ENCODE measurements around the gene EBP. TPM values are rescaled to one million over a fixed set of nuclear protein-coding genes. Genes with fewer than 3 reads are reported as not detected.

Gene EBP
- total and polyA plus RNA-seq, 2 of the 8 experiments (the other 6 are each of a cell fraction or from before 2014, with no cell fraction given), result 143 to 286 TPM

DNA sequence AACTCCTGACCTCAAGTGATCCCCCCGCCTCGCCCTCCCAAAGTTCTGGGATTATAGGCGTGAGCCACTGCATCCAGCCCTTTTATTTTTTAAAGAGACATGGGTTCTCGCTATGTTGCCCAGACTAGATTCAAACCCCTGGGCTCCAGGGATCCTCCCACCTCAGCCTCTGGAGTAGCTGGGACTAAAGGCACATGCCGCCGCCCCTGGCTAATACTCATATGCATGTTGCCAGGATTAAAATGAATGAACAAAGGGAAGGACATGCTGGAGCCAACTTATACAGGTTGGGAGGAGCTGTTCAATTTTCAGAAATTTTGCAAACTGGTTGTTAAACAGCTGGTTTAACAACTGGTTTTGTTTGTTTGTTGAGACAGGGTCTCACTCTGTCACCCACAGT is 47.0 kb upstream of the EBP start:
- no peak overlapping the region for H3K14ac ChIP-seq (ENCODE audit: insufficient read length)
- no peak overlapping the region for H3K4me2 ChIP-seq (ENCODE audit: insufficient read depth in 1 of 2, low read depth in 2 of 2, low read length in 2 of 2)
- FAIRE-seq, result no peak
- peaks cover 0 to 7% of the 10 kb centered on the region in 2 experiments for H4K20me1 ChIP-seq (replicated peaks in 1 of 2; ENCODE audit: control insufficient read depth in 1 of 2, insufficient read depth in 2 of 2, low read length in 2 of 2)
- H3K79me1 ChIP-seq (ENCODE audit: low read depth, low read length), result no peaks in the 10 kb centered on the region
- H3K79me2 ChIP-seq (ENCODE audit: control insufficient read depth in 1 of 2, insufficient read depth in 2 of 2, low read length in 2 of 2), result peaks cover 0 to 24% of the 10 kb centered on the region in 2 experiments; a peak in 2 of 4 replicates
- no peak overlapping the region for H2BK15ac ChIP-seq (ENCODE audit: low read length)
- H3K27me3 ChIP-seq (replicated peaks in 1 of 4; ENCODE audit: control insufficient read depth in 3 of 4, extremely low read depth in 1 of 4, insufficient read depth in 3 of 4, low read length in 3 of 4), result no peaks in the 10 kb centered on the region
- H3K4ac ChIP-seq (replicated peaks; ENCODE audit: insufficient read length, low read depth, low read length), result no peak overlapping the region
- no peak overlapping the region for H3K4me3 ChIP-seq (ENCODE audit: extremely low read depth in 1 of 4, insufficient read depth in 2 of 4, low read depth in 3 of 4, low read length in 4 of 4)
- H4K8ac ChIP-seq (ENCODE audit: extremely low read depth, insufficient read depth, low read length), result no peak overlapping the region
- no peak overlapping the region for H2BK5ac ChIP-seq (ENCODE audit: low read depth, low read length)
- no peak overlapping the region for H2BK120ac ChIP-seq (replicated peaks; ENCODE audit: low read depth, low read length)
- no peak overlapping the region for H2BK12ac ChIP-seq (ENCODE audit: low read depth, low read length)
- H4K5ac ChIP-seq (ENCODE audit: insufficient read length, low read depth, low read length), result no peak overlapping the region
- no peak overlapping the region for H3K18ac ChIP-seq (ENCODE audit: extremely low read depth, low read length)
- H3K23ac ChIP-seq (ENCODE audit: insufficient read length), result no peak overlapping the region
- no peak overlapping the region for H2BK20ac ChIP-seq (ENCODE audit: low read length)
- H3K9me3 ChIP-seq (ENCODE audit: insufficient read depth in 2 of 2, low read depth in 1 of 2, low read length in 1 of 2), result no peaks in the 10 kb centered on the region
- no peak for DNase-seq (ENCODE audit: low read depth in 1 of 2, low spot score in 2 of 2)
- TF ChIP-seq GTF2F1 (IDR thresholded peaks at IDR 0.05; ENCODE audit: borderline replicate concordance, low read depth, low read length) (no peak), EP300 (IDR thresholded peaks at IDR 0.05; ENCODE audit: borderline replicate concordance in 1 of 2, low read depth in 2 of 2, low read length in 2 of 2) (no peak)
- H3K4me1 ChIP-seq (replicated peaks in 1 of 4; ENCODE audit: control insufficient read depth in 3 of 4, insufficient read depth in 4 of 4, low read length in 3 of 4), result peaks cover 5 to 15% (median 10%) of the 10 kb centered on the region in 4 experiments
- peaks cover 3% of the 10 kb centered on the region; the same call in 1 of the 2 replicates for H3K23me2 ChIP-seq (ENCODE audit: low read depth, low read length)
- H3K36me3 ChIP-seq (ENCODE audit: control insufficient read depth in 2 of 4, insufficient read depth in 4 of 4, low read length in 3 of 4), result peaks cover 0 to 6% (median 0%) of the 10 kb centered on the region in 4 experiments; a peak in 2 of 8 replicates
- no peak overlapping the region for H2AK5ac ChIP-seq (ENCODE audit: low read depth, low read length)
- ChIA-PET POLR2A (ENCODE audit: partially characterized antibody) (interaction anchor here (0.6 to 1.8 kb wide), 4 partner anchors 12 to 298 kb away, joined by 3 to 4 read pairs (median 4); no protein-coding TSS in a partner anchor), CTCF (ENCODE audit: partially characterized antibody) (interaction anchor here (1.1 to 2.0 kb wide), 2 partner anchors 19 to 390 kb away, joined by 4 to 9 read pairs; no protein-coding TSS in a partner anchor)
- H3K9ac ChIP-seq (replicated peaks in 1 of 4; ENCODE audit: extremely low read depth in 1 of 4, low read depth in 3 of 4, low read length in 3 of 4), result no peak overlapping the region
- no peak overlapping the region for H4K91ac ChIP-seq (replicated peaks; ENCODE audit: insufficient read length, low read length)
- 74% methylated on average over 3 of the region's 6 CpGs; no CpG with 5 or more reads in 1 of the 2 experiments for WGBS, 2 experiments (ENCODE audit: extremely low coverage in 1 of 2, insufficient coverage in 1 of 2, insufficient read length in 1 of 2, insufficient replicate concordance in 2 of 2, low coverage in 1 of 2, low lambda C conversion rate in 2 of 2, missing lambda C conversion rate in 1 of 2)
- H2AFZ ChIP-seq (ENCODE audit: low read length), result no peak overlapping the region
- no peak overlapping the region for H3K56ac ChIP-seq (replicated peaks; ENCODE audit: insufficient read length, low read depth, low read length)
- no peak overlapping the region for H3K27ac ChIP-seq (ENCODE audit: low read depth, low read length)
